GM19023 (cell line): ENCODE data around the gene MYBPC3.
"Not testable (repeated sequence)": the region's sequence is repeated elsewhere in the genome, so short reads cannot be mapped to it uniquely, and the experiment has no call there.

Experiments used
- ATAC-seq: cut with Tn5 transposase; IDR thresholded peaks from one replicate; pipeline ENCODE4 v1.9.1; 2021; ENCODE audit warnings: mild to moderate bottlenecking, moderate library complexity; ENCODE audit not compliant: unreplicated experiment

The MYBPC3 gene

GRCh38 chr11:47340980-47341775, 11.3 kb downstream of the MYBPC3 start:
- ATAC-seq = no peak

DNA sequence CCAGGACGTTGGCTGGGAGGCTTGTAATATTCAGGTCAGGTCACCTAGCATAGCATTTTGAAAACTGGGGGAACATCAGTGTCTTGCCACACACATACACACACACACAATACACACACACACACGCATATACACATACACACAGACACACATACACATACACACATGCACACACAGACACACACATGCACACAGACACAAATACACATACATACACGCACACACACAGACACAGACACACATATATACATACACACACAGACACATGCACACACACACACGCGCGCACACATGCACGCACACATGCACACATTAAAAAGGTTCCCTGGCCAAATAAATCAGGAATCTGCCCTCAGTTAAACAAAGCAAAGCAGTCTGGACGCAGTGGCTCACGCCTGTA, 12.5 kb downstream of the MYBPC3 start:
- ATAC-seq = no peak

DNA sequence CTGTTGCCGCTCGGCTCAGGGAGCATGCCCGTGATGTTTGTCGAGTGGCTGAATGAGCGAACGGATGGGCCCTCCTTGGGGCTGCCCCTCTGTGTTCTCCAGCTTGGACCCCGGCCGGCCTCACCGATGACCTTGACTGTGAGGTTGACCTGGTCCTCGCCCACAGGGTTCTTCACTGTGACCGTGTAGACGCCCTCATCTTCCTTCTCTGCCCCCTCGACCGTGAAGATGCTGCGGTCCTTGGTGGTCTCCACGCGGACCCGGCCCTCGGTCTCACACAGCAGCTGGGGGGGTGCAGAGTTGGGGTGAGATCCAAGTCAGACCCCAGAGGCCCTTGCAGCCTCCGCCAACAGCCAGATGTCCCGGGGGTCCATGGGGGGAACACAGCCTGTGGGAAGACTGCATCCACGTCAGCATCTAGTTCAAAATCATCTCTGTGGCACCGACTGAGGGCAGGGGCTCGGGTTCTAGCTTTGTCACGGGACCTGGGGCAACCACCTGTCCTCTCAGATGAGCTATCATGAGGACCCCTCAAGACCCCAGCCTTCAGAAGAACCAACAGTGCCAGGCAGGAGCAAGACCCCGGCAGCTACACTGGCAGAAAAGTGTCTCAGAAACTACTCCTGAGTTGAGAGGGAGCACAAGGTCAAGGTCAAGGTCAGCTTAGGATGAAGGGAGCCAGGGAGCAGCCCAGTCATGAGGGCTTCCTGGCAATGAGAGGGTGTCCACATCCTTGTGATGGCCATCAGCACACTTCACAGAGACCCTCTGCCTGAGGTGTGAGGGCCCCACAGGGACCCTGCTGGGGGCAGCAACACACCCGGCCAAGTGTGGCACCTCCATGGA, 13.9 kb downstream of the MYBPC3 start:
- no peak for ATAC-seq

DNA sequence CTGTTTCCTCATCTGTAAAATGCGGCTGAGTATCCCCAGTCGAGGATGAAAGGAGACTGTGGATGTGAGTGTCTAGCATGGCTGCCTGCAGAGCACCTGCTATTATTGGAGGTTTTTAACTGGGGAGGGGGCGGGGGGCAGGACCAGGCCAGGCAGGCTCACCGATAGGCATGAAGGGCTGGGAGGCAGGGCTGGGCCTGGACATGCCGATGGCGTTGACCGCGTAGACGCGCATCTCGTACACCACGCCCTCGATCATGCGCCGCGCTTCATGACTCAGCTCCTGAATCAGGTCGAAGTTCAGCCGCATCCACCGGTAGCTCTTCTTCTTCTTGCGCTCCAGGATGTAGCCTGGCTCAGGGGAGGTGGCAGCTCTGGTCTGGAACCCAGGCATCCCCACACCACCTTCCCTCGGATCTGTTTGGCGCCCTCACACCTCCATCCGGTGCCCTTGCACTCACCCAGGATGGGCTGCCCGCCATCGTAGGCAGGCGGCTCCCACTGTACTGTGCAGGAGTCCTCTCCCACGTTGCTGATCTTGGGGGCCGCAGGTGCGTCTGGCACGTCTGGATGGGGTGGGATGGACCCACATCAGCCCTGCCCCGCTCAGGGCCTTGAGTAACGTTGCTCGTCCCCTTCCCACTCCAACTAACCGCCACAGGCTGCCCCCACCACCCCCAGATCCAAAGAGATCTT, 15.1 kb downstream of the MYBPC3 start:
- no peak for ATAC-seq

DNA sequence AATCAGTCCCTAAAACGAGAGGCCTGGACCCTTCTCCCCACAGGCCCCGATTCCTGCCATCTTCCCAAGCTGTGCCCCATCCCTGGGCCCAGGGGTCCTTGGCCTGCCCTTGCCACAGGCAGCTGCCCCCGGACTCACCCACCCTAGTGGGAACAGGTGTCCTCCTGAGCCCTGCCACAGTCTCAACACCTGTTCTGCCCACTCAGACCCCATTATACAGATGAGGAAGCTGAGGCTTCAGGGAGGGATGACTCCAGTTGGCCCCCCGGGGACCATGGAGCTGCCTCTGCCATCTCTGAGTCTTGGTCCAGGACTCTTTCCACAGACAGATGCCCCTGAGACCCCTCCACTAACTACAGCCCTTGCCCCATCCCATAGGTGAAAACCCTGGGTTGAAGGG, 15.9 kb downstream of the MYBPC3 start:
- ATAC-seq = no peak

GRCh38 chr11:47335733-47336132, 16.8 kb downstream of the MYBPC3 start:
- no peak for ATAC-seq

DNA sequence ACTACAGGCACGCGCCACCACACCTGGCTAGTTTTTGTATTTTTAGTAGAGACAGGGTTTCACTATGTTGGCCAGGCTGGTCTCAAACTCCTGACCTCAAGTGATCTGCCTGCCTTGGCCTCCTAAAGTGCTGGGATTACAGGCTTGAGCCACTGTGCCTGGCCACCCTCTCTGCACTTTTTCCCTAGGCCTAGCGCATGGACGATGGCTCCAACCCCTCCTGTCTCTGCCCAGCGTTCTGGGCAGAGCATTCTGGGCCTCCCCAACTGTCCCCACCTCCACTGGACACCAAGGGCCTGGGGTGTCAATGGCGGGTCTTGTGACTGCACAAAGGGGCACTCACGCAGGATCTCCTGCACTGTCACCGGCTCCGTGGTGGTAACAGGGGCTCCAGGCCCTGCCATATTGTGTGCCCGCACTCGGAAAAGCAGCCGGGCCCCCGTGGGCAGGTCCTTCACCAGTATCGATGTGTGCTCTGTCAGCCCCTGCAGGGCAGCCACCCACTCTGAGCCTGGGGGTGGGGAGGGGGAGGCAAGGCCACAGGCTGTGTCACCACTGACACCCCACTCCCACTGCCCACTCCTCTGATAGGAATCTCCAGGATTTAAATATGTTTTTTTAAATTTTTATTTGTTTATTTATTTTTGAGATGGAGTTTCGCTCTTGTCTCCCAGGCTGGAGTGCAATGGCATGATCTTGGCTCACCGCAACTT, 17.6 kb downstream of the MYBPC3 start:
- not testable (repeated sequence) for ATAC-seq

DNA sequence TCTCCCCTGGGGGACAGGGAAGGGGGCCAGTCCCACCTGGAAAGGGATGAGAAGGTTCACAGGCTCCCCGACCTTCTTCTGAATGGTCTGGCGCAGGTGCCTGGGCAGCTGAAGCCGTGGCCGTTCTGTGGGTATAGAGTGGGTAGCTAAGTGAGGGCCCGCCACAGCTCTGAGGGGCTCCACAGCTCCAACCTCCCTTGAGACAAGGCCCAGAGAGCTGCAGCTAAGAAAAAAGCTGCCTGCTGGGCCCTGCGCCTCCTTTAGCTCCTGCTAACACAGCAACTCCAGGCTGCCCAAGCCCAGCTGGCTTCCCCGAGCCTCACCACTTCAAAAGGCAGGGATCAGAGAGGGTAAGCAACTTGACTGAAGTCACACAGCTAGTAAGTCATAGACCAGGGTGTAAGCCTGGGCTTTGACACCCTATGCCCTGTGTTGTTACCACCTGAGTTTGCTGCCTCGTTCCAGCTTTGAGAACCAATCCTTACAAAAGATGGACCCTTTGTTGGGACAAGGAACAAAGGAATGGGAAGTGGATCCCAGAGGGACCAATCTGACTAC, 18.5 kb downstream of the MYBPC3 start:
- no peak for ATAC-seq

DNA sequence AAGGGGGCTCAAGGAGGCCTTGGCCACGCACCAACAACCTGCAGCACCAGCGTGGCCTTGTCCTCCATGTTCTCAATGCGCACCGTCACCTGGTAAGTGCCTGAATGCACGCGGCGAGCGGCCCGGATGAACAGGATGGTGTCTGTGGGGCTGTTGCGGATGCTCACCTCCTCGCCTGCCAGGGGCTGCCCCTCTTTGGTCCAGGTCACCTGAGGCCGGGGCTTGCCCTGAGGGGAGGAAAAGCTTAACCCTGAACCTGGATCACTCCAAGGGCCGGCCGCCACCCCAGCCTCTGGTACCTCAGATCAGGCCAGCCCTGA, 19.0 kb downstream of the MYBPC3 start:
- no peak for ATAC-seq

- no peak for ATAC-seq
Observed at GRCh38 chr11:47332791-47333525, 19.5 kb downstream of the MYBPC3 start.

- no peak for ATAC-seq
Observed at GRCh38 chr11:47332303-47332711, 20.2 kb downstream of the MYBPC3 start.

DNA sequence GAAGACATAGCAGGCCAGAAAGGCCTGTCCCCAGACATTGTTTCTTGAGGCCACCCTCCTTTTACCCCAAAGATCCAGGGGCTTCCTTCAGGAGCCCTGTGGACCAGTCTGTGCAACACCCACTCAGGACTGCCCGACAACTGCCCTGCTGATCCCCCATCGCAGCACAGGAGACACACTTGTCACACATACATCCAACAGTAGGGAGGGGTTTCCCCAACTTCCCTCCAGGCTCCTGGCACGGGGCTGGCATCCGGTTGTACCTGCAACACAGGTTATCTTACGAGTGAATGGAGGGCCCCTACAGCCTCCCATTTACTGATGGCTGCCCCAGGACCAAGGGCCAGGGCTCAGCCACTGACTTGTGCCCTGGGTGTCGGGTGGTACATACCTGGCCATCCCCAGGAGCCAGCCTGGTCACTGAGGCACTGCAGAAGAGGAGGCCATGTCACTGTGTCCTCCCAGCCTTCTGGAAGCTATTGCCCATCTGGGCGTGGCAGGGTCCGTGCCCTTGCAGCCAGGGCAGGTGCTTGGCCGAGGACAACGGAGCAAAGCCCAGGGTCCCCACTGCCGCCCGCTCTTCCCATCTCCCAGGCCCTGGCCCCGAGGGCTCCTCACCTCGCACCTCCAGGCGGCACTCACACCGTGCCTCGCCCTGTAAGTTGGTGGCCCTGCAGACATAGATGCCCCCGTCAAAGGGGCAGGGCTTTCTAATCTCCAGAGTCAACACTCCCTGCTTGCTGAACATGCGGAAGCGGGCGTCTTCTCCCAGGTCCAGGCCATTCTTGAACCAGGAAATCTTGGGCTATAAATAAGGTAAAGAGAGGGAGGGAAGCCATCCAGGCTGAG, 20.8 kb downstream of the MYBPC3 start:
- no peak for ATAC-seq

GRCh38 chr11:47329987-47330931, 22.2 kb downstream of the MYBPC3 start:
- ATAC-seq = no peak

DNA sequence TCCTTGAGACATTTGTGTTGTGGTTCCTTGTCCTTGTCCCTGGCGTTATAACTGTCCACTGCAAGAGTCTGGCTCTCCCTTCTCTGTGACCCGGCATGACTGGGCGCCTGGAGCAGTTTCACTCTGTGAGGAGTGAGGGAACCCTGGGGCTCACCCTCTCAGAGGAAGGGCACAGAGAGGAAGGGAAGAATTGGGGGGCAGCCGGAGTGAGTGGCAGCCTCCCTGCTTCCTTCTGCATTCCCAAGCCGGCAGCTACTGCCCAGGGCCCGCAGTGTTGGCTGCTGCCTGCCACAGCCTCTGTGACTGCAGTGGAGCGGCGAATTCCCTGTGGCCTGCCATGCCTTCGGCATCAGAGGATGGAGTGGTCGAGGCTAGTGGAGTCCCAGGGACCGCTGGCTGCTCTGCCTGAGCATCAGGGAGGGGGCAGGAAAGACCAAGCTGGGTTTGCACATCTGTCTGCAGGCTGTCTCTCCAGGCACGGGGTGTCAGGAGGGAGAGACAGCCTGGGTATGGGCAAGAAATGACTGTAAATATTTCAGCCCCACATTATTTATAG, 23.0 kb downstream of the MYBPC3 start:
- no peak for ATAC-seq

- no peak for ATAC-seq
Observed at GRCh38 chr11:47328449-47329390, 23.8 kb downstream of the MYBPC3 start.

DNA sequence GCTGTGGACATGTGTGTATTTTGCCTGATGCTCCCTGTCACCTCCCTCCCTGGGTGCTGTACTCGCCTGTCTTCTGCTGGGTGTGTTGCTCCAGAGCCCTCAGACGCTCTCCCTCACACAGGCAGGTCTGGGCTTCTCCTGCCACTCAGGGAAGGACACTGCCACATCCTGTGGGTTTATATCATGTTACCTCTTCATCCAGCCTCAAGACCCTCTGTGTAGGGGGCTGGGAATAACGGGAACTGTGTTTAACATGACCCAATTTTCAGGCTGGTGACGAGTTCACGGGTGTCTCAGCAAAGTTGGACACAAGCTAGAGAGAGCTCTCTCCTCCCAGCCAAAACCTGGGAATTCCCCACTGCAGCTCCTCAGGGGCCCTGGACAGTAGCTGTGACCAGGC, 24.6 kb downstream of the MYBPC3 start:
- ATAC-seq = no peak

DNA sequence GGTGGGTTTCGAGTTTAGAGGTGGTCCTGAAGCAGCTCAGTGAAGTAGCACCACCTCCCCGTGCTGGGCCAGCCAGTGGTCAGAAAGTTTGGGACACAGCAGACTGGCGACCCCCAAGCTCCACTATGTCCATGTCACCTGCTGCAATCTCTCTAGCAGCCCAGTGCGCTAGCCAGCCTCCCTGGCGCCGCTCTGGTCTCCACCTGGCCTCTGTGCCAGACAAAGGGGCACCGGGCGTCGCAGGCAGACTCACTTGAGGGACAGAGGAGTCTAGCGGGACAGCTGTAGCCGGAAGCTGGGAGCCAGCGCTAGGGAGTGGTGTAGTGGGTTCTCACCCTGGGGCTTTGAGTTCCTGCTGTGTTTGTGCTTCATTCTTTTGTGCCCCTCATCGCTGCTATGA, 25.5 kb downstream of the MYBPC3 start:
- ATAC-seq = no peak
